Lower leg skin (tissue), 3 donors: ENCODE results near the gene NEK4.

Experiments
- CTCF ChIP-seq, 3 donors: fragments of 450-650 bp; IDR thresholded peaks; one replicate each; pipeline ENCODE4 v1.5.1; 2016; ENCODE audit warnings: antibody characterized with exemption in 3 of 3, mild to moderate bottlenecking in 3 of 3, moderate library complexity in 2 of 3
- POLR2A ChIP-seq, 2 donors: fragments of 450-650 bp; IDR thresholded peaks; one replicate each; pipeline ENCODE4 v1.6.1; 2016 to 2017; ENCODE audit warnings: antibody characterized with exemption in 2 of 2, mild to moderate bottlenecking in 1 of 2, moderate library complexity in 1 of 2

GRCh38 chr3:52703341-52703740 is 67.4 kb downstream of the NEK4 start:
- TF ChIP-seq POLR2A (IDR thresholded peaks at IDR 0.05) (no peak), CTCF (IDR thresholded peaks at IDR 0.05) (no peak)
